Prostate gland (tissue), 2 donors: ENCODE results near the gene PDE8A. TPM values are rescaled to one million over a fixed set of nuclear protein-coding genes. Genes with fewer than 3 reads are reported as not detected.

Source experiments
- DNase-seq: peaks from one replicate; pipeline ENCODE4 v3.0.0-alpha.2; 2019; ENCODE audit warnings: low spot score
- H3K27ac ChIP-seq, 2 donors: fragments of 200-600 bp; sonication (generic); 2 replicates each; pipeline ENCODE4 v1.5.1; 2017 to 2019
- H3K27me3 ChIP-seq: fragments of 200-600 bp; sonication (generic); replicated peaks from 2 replicates; pipeline ENCODE4 v1.5.1; 2019; ENCODE audit not compliant: insufficient read depth
- H3K36me3 ChIP-seq, 2 donors: fragments of 200-600 bp; sonication (generic); 1 replicate in 1 of 2; 2 replicates in 1 of 2; pipeline versions ENCODE4 v1.5.1 to v1.8.1; 2017 to 2019
- H3K4me1 ChIP-seq: fragments of 200-600 bp; sonication (generic); replicated peaks from 2 replicates; pipeline ENCODE4 v1.5.1; 2019
- H3K4me3 ChIP-seq, 2 donors: fragments of 200-600 bp; sonication (generic); 2 replicates each; pipeline ENCODE4 v1.5.1; 2017 to 2019
- H3K9me3 ChIP-seq: fragments of 200-600 bp; sonication (generic); 2 replicates; pipeline ENCODE4 v1.5.1; 2017
- CTCF ChIP-seq, 4 experiments: fragments of 200-600 bp in 2 of 4; fragments of 450-650 bp in 2 of 4; sonication (generic) in 2 of 4; IDR thresholded peaks; 1 replicate in 3 of 4; 2 replicates in 1 of 4; pipeline ENCODE4 v1.5.1; 2016 to 2019; ENCODE audit warnings: antibody characterized with exemption in 4 of 4, mild to moderate bottlenecking in 2 of 4, moderate library complexity in 2 of 4
- POLR2A ChIP-seq: fragments of 450-650 bp; IDR thresholded peaks from one replicate; pipeline ENCODE4 v1.6.1; 2016; ENCODE audit warnings: antibody characterized with exemption, mild to moderate bottlenecking
- POLR2AphosphoS5 ChIP-seq: sonication (generic); formaldehyde crosslinking; IDR thresholded peaks from one replicate; pipeline ENCODE4 v1.6.1; 2017; ENCODE audit warnings: antibody characterized with exemption
- WGBS: methylation state at CpG from one replicate; pipeline ENCODE4 v1.1.5; 2018; 5-methylcytosine and 5-hydroxymethylcytosine counted together
- intact Hi-C: fragments of 100-400 bp; cut with DNase I; formaldehyde crosslinking; loops from one replicate; pipeline ENCODE4 v1.14.2; 2022
- total RNA-seq, 2 donors: library from RNA; depleted of rRNA; stranded (reverse); fragments of >200 nt; gene quantifications; one replicate each; pipeline ENCODE4 v1.1.0, GENCODE V29; 2016

The PDE8A gene
- total RNA-seq, 2 donors from 2014 or later = 28.3 to 52.7 TPM

GRCh38 chr15:85044894-85045293, 63.2 kb downstream of the PDE8A start:
- Histone ChIP-seq H3K27ac (no peak overlapping the region), H3K4me1 (no peaks in the 10 kb centered on the region), H3K9me3 (no peaks in the 10 kb centered on the region), H3K36me3 (no peaks in the 10 kb centered on the region), H3K27me3 (no peaks in the 10 kb centered on the region), H3K4me3 (no peak overlapping the region)
- no peak for TF ChIP-seq POLR2AphosphoS5
- no peak for TF ChIP-seq CTCF (IDR thresholded peaks at IDR 0.05)
- no peak for TF ChIP-seq POLR2A
- 96% methylated on average over 1 of the region's 1 CpG for WGBS
- no peak for DNase-seq
- intact Hi-C loops = loop anchor here (5.0 kb wide), 1 partner anchor 93 kb away; no protein-coding TSS in a partner anchor

GRCh38 chr15:85045615-85046014, 64.0 kb downstream of the PDE8A start:
- Histone ChIP-seq H3K36me3 (no peaks in the 10 kb centered on the region), H3K27me3 (no peaks in the 10 kb centered on the region), H3K9me3 (no peaks in the 10 kb centered on the region), H3K27ac (no peak overlapping the region), H3K4me3 (no peak overlapping the region), H3K4me1 (no peaks in the 10 kb centered on the region)
- WGBS = 76% methylated on average over 1 of the region's 1 CpG
- intact Hi-C loops = no loop called here
- TF ChIP-seq POLR2A (no peak), CTCF (IDR thresholded peaks at IDR 0.05) (no peak), POLR2AphosphoS5 (no peak)
- DNase-seq = no peak

- Histone ChIP-seq H3K4me3 (no peak overlapping the region), H3K36me3 (no peaks in the 10 kb centered on the region), H3K27ac (peak overlapping the region in 1 of 2 donors; percentile 1), H3K9me3 (no peaks in the 10 kb centered on the region), H3K4me1 (no peaks in the 10 kb centered on the region), H3K27me3 (no peaks in the 10 kb centered on the region)
- intact Hi-C loops = no loop called here
- WGBS = 20% methylated on average over 7 of the region's 7 CpGs
- no peak for DNase-seq
- TF ChIP-seq POLR2AphosphoS5 (peak; percentile 47), CTCF (IDR thresholded peaks at IDR 0.05) (peak in 1 of 4 experiments; percentile 14), POLR2A (no peak)
These were observed 65.8 kb downstream of the PDE8A start for GRCh38 chr15:85047271-85047948.

- Histone ChIP-seq H3K9me3 (no peaks in the 10 kb centered on the region), H3K27ac (no peak overlapping the region), H3K36me3 (no peaks in the 10 kb centered on the region), H3K4me1 (no peaks in the 10 kb centered on the region), H3K27me3 (no peaks in the 10 kb centered on the region), H3K4me3 (no peak overlapping the region)
- no peak for TF ChIP-seq POLR2AphosphoS5
- no peak for TF ChIP-seq CTCF (IDR thresholded peaks at IDR 0.05)
- TF ChIP-seq POLR2A = no peak
- DNase-seq = no peak
- intact Hi-C loops = no loop called here
- 67% methylated on average over 6 of the region's 6 CpGs for WGBS
These were observed 66.8 kb downstream of the PDE8A start for GRCh38 chr15:85048430-85048829.

- no peak overlapping the region for H3K4me3 ChIP-seq
- no peak overlapping the region for H3K27ac ChIP-seq
- no peaks in the 10 kb centered on the region for H3K9me3 ChIP-seq
- H3K4me1 ChIP-seq = no peaks in the 10 kb centered on the region
- TF ChIP-seq CTCF (IDR thresholded peaks at IDR 0.05) (no peak), POLR2AphosphoS5 (no peak), POLR2A (no peak)
- no peaks in the 10 kb centered on the region for H3K27me3 ChIP-seq
- DNase-seq = no peak
- intact Hi-C loops = no loop called here
- no peaks in the 10 kb centered on the region for H3K36me3 ChIP-seq
These were observed 68.1 kb downstream of the PDE8A start for GRCh38 chr15:85049805-85050204.
